PFSK-1 (cell line): ENCODE data around the gene C1QTNF12.

Source experiments
- FOXP2 ChIP-seq: optimal IDR thresholded peaks from 2 replicates; pipeline ENCODE3; 2011; ENCODE audit warnings: borderline replicate concordance, control low read depth, inconsistent platforms; ENCODE audit not compliant: insufficient read depth; ENCODE audit errors: extremely low read length, extremely low read depth
- POLR2AphosphoS5 ChIP-seq: IDR thresholded peaks from 2 replicates; pipeline ENCODE4 v1.6.1; 2012; ENCODE audit warnings: low read depth, mild to moderate bottlenecking, control low read depth, low read length, moderate library complexity
- REST ChIP-seq, 2 experiments: IDR thresholded peaks; 2 replicates each; pipeline versions ENCODE4 v1.6.1 to v1.8.0; 2011 to 2012; ENCODE audit warnings: low read depth in 2 of 2, low read length in 2 of 2, control low read depth in 1 of 2, inconsistent platforms in 1 of 2, mild to moderate bottlenecking in 1 of 2, moderate library complexity in 1 of 2; ENCODE audit not compliant: insufficient read depth in 1 of 2
- SIN3A ChIP-seq: IDR thresholded peaks from 2 replicates; pipeline ENCODE4 v1.6.1; 2012; ENCODE audit warnings: mild to moderate bottlenecking, low read length, moderate library complexity, borderline replicate concordance; ENCODE audit not compliant: insufficient read depth
- TAF1 ChIP-seq: IDR thresholded peaks from 2 replicates; pipeline ENCODE4 v1.6.1; 2012; ENCODE audit warnings: low read length, control low read depth, borderline replicate concordance; ENCODE audit not compliant: insufficient read depth

The C1QTNF12 gene

GRCh38 chr1:1292851-1293250 lies 46.3 kb upstream of the C1QTNF12 start:
- TF ChIP-seq SIN3A (no peak), FOXP2 (no peak), POLR2AphosphoS5 (no peak), REST (IDR thresholded peaks at IDR 0.05; ENCODE audit: insufficient read depth in 1 of 2, low read depth in 2 of 2, low read length in 2 of 2) (no peak), TAF1 (no peak)

GRCh38 chr1:1292442-1292779 lies 45.9 kb upstream of the C1QTNF12 start:
- no peak for TF ChIP-seq REST (IDR thresholded peaks at IDR 0.05; ENCODE audit: insufficient read depth in 1 of 2, low read depth in 2 of 2, low read length in 2 of 2)

DNA sequence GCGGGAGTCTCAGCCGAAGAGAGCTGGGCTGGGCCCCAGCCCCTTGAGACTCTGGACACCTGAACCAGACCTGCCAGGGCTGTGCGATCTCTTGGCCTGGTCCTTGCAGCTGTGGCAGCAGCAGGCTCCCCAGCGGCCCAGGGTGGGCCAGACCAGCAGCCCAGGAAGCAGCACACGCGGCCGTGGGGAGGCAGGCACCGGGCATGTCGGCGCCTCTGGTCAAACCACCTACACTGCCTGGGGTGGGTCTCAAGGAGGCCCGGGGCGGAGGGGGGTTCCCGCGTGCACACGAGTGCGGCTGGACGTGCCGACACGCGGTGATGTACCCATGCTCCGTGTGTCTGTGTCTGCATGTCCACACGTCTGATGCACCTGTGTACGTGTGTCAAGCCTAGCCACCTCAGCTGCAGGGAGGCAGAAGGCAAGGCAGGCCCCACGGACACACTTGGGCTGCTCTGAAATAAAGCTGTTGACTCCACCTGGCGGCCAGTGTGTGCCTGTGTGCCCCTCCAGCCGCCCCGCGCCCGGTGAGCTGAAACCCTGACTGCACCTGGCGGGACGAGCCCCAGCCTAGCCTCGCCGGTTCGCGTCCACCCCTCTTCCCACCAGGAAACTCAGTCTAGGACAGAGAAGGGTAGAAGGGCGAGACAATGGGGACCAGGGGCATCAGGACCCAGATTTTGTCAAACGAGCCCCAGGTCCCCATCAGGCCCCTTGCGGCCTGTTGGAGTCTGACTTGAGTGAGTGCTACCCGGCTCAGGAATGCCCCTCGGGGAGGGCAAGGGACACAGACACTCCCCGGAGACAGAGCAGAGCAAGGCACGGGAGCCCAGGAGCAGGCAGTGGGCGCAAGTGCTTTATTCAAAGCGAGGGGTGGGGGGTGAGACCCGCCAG lies 45.3 kb upstream of the C1QTNF12 start:
- TF ChIP-seq REST (IDR thresholded peaks at IDR 0.05; ENCODE audit: insufficient read depth in 1 of 2, low read depth in 2 of 2, low read length in 2 of 2) (no peak), FOXP2 (no peak), TAF1 (no peak), POLR2AphosphoS5 (no peak), SIN3A (no peak)

DNA sequence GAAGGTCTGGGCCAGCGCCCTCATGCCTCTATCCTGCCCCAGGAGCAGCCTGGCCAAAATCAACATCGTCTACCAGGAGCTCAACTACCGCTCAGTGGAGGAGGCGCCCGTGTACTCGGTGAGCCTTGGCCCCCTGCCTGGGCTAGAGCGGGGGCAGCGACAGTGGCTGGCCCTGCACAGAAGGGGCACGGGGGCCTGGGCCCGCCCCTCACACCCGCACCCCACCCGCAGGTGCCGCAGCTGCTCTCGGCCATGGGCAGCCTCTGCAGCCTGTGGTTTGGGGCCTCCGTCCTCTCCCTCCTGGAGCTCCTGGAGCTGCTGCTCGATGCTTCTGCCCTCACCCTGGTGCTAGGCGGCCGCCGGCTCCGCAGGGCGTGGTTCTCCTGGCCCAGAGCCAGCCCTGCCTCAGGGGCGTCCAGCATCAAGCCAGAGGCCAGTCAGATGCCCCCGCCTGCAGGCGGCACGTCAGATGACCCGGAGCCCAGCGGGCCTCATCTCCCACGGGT lies 44.6 kb upstream of the C1QTNF12 start:
- no peak for TF ChIP-seq POLR2AphosphoS5
- no peak for TF ChIP-seq SIN3A
- TF ChIP-seq FOXP2 = no peak
- no peak for TF ChIP-seq REST (IDR thresholded peaks at IDR 0.05; ENCODE audit: insufficient read depth in 1 of 2, low read depth in 2 of 2, low read length in 2 of 2)
- no peak for TF ChIP-seq TAF1
